ENCODE data around the gene PAPPA2.
"Not testable (repeated sequence)": the region's sequence is repeated elsewhere in the genome, so short reads cannot be mapped to it uniquely, and the experiment has no call there.

PAPPA2 gene

DNA sequence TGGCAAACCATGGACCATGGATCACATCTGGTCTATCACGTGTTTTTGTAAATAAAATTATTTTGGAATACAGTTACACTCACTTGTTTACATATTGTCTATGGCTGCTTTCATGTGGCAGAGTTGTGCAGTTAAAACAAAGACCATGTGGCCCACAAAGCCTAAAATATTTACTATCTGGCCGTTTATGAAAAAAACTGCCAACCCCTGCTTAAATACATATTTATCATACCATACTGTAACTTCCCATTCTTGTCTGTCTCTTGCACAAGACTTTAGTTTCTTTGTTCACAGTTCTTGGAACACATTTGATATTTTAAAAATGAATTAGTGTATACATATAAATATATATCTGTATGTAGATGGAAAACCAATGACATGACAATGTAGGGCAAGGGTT, 141.5 kb downstream of the PAPPA2 start:
- DNase-seq (ENCODE audit: low spot score), result no peak

DNA sequence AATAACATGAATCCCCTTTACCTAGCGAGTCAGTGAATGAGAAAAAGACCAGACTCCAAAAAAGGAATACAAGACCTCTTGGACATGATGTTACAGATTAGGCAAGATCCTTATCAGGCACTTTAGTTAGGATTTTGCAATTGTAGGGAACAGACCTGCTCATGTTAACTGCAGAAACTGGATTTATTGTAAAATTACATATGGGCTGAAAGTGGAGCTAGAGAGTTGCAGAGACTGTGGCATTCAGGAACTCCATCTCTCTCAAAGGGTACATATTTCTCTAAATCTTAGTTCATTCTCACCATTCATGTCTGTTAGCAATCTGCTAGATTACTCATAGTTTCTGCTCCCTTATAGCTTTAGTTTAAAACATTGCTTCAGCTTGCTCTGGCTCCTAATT, 142.2 kb downstream of the PAPPA2 start:
- no peak for DNase-seq (ENCODE audit: low spot score)

DNA sequence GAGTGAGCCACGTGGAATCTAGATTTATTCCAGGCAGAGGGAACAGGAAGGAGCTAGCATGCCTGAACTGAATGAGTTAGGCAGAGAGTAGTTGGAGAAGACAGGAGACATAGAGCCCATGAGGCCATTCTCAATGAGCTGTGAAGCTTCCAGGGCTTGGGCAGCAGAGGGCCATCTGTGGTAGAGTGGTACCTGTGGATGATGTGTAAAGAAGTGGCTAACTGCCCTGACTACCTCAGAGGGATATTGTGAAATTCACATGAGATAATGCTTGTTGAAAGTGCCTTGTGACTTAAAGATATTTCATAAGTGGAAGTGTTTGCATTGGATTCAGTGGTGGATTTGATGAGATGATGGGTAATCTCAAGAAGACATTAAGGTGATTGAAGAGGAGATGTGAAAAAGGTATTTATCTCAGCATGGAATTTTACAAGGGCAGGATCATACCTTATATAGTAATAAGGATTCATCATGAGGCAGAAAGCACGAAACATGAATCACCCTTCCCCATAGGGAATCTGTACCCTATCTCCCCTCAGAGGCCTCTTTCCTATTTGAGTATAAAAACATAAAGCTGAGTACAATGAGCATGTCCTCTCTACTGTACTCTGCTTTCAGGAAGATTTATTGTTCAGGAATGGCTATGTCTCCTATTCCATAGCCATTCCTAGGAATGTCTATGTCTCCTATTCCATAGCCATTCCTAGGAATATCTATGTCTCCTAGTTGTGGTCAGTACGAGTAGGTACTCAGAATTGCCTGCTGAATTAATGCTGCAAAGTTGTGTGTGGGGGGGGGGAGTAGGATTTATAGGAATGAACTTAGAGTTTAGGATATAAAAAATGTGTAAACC, 146.8 kb downstream of the PAPPA2 start:
- DNase-seq (ENCODE audit: low spot score), result no peak

DNA sequence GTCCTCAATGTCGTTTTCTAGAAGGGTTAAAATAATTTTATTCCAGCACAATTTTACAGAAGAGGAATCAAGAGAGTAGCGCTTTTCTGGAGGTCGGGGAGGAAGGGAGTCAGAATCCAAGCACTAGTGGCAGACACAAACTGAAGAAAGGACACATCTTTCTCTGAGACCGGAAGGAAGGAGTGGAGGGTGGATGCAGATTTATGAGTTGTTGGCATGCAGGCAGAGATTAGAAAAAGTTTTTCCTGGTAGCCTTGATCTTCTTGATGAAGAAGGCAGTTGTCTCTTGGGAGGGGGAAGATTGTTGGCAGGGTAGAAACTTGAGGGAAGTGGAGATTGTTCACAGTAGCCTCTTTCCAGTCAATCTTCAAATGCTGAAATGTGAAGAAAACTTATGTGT, 149.8 kb downstream of the PAPPA2 start:
- no peak for DNase-seq (ENCODE audit: low spot score)

DNA sequence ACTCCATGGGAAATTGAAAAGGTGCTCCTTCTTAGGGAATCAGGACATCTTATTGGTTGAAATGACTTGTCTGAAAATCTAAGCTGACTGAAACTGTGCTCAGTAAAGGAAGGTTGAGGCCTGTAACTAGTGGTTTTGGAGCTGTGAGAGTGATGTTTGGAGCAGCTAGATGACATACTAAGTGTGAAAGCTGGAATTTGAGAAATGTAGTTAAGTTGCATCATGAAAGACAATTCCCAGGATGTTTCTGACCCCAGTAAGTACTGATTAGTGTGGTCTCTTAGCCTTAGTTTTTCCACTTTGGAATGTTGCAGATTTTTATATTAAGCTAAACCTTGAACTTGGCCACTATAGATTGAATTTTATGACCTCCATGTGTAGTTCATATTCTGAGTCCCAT, 154.9 kb downstream of the PAPPA2 start:
- DNase-seq (ENCODE audit: low spot score), result no peak

DNA sequence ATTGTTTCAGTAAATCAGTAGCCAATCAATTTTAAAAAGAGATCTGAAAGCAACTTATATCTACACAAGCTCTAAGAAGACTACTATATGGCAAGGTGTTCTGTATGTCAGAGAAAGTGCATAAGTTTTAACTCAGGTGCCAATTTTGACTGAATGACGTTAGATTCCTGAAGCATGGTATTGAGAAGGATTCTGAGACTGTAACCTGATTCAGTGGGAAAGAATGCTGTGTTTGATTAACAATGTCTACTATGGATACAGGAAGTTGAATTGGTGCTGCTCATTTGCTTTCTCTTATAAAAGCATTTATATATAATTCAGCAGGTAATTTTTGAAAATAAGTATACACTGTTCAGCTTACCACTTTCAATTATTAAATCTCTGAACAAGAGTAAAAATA, 156.3 kb downstream of the PAPPA2 start:
- no peak for DNase-seq (ENCODE audit: low spot score)

DNA sequence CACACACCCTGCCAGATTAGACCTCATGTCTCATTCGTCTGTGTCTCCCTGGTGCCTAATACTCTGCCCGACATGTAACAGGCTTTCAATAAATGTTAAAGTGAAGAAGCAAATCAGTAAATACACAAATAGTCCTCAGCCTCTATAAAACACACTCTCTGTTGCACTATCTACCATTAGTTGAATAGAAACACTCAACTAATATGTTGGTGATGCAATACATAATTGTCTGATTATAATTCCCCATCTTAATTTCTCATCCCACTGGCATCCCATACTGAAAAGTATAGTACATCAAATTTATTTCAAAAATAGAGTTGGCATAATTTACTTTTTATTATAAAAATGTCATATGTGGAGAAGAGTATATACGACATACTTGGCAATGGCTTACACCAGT, 162.4 kb downstream of the PAPPA2 start:
- DNase-seq (ENCODE audit: low spot score), result no peak

DNA sequence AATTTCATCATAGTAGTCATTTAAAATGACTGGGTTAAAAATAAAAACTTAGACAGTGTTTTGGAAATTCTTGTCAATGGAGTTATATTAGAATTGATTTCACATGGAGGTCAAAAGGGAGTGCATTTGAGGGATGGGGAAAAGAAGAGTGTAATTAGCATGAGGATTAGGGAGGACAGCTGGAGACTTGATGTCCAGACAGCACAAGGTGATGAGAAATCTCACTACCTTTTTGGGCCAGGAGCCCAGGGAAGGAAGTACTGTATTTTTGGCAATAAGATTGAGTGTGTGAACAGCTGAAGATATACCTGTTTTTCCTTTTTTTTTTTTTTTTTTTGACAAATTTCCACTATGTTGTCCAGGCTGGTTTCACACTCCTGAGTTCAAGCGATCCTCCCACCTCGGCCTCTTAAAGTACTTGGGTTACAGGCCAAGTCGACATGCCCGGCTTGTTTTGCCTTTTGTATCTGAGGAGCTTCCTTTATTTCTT, 163.6 kb downstream of the PAPPA2 start:
- no peak for DNase-seq (ENCODE audit: low spot score)

DNA sequence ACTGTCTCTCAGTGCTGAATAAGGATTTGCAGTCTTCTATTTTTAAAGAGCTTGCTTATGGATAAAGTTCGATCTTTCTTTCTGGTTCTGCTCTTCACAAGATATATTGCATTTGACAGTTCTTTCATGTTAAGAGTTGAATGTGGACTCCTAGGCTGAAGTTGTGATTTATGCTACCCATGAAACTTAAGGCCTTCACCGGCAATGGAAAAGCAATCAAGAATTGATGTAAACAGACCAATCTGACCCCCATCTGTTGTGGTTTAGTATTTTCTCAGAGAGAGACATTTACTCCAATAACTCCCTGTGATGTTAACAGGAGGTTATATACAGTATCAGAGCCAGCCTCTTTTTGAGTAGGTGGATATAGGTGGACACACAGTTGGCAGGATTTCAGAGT, 165.8 kb downstream of the PAPPA2 start:
- no peak for DNase-seq (ENCODE audit: low spot score)

DNA sequence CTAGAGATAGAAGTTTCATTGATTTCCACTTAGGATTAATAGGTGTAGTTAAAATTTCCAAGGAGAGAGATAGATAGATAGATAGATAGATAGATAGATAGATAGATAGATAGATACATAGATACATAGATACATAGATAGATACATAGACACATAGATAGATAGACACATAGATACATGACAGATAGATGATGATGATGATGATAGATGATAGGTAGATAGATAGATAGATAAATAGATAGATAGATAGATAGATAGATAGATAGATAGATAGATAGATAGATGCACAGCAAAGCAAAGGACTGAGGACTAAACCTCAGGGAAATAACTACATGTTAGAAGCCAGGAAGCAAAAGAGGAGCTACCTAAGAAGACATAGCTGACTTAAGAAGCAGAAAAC, 171.8 kb downstream of the PAPPA2 start:
- not testable (repeated sequence) for DNase-seq (ENCODE audit: low spot score)

DNA sequence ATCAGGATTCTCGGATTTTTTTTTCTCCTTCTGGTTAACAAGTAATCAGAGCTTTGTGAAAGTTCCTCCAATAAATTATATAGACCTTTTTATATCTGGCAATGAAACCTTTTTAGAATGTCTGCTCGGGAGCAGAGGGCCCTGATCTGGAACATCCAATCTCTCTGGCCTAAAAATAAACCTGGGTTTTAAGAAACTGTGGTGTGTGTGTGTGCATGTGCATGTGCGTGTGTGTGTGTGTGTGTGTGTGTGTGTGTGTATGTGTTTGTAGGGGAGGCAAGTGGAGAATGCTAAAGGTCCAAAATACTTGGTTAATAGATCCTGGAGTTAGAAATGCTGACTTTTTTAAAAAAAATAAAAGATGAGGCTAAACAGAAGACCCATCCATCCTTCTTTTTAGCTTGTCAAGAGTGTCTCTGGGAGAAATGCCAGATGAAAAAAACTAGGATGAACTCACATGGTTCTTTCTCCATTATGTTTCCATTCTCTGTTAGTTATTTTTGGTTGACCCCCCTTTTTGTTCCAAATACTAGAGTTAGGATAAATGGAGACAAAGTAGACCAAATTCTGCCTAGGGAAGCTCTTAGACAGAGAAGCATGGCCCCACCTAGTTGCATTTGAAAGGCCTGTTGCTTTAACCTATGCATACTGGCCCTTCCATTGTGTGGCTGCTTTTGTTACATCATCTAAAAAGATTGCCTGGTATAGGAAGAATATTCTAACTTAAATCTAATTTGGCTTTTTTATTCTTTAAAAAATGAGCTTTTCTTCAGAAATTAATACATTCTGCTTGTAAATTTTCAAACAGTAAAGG, 175.9 kb downstream of the PAPPA2 start:
- DNase-seq (ENCODE audit: low spot score), result no peak

DNA sequence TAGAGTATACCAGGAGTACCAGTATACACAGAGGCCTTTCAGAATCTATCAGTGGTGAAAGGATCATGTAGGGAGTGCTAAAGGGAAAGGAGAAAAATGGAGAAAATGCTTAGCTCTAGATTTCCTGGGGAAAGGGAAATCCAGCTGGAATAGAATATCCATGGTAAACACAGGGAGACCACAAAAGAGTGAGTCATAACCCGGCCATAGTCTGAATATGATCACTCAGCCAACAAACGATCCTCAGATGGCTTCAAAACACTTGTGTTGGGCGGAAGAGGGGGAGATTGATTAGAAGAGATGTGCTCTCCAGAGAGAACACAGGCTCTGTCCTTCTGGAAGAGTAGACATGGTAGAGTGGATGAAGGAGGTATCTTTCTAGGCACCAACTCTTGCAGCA, 180.6 kb downstream of the PAPPA2 start:
- no peak for DNase-seq (ENCODE audit: low spot score)

DNA sequence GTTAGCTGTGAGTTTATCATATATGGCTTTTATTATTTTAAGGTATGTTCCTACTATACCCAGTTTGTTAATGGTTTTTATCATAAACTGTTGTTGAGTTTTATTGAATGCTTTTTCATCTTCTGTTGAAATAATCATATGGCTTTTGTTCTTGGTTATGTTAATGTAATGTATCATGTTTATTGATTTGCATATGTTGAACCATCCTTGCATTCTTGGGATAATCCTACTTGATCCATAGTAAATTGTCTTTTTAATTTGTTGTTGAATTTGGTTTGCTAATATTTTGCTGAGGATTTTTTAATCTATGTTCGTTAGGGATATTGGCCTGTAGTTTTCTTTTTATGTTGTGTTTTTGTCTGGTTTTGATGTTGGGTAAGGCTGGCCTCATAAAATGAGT, 185.6 kb downstream of the PAPPA2 start:
- no peak for DNase-seq (ENCODE audit: low spot score)

DNA sequence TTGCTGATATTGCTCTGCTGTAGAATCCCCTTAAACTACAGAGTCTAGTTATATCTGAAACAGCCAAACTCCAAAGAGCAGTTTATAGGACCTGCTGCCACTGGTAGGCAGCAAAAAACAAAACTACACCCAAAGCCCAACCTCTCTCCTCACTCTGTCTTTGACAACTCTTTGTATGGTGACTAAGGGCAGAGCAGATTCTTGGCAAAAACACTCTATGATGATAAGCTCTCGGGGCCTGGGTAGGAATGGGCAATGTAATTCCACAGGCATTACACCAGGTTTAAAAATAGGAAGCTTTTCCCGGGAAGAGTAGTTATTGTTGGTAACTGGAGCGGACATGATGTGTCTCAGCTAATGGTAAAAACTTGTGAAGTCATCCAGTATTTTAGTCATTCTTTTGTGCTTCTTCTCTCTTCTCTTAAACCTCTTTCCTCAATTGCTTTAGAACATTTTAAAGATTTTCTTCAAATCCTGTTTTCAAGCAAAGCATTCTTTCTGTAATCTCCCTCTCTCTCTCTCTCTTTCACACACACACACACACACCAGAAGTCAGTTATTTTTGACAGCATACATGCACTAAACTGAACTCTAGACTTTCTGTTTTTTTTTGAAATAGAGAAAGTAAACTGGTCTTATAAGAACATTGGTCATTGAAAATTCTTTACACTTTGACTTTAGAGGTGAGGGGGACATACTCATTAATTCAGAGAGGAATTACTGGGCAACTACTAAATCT, 193.5 kb downstream of the PAPPA2 start:
- no peak for DNase-seq (ENCODE audit: low spot score)

DNA sequence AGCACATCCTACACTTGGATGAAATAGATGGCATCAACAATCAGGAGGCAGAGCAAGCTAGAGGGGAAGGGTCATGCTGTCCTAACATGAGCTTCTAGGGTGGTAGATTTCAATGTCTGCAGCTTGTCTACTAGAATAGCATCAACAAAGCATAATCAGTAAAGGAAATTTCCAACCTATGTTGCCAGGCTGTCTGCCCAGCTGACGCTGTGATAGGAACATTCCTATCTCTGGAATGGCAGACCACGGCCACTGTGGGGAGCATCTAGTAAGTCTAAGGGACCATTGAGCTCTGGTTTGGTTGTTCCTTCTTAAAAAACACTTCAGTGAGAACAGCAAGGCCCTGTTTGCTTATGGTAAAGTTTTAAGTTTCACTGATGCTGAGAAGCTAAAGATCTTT, 206.8 kb downstream of the PAPPA2 start:
- DNase-seq (ENCODE audit: low spot score), result no peak

DNA sequence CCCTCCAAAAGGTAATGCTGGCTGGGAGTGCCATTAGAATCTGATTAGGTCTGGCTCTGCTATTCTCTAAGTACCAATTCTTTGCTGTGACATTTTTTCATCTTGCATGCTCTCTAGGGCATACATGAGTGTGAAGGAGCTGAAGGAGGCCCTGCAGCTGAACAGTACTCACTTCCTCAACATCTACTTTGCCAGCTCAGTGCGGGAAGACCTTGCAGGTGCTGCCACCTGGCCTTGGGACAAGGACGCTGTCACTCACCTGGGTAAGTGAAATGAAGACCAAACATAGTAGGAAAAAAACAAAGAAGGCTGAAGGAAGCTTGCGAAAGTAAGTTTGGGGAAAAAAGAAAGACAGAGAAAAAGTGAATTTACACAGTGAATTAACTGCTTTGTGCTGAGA, 207.9 kb downstream of the PAPPA2 start:
- DNase-seq (ENCODE audit: low spot score), result no peak

DNA sequence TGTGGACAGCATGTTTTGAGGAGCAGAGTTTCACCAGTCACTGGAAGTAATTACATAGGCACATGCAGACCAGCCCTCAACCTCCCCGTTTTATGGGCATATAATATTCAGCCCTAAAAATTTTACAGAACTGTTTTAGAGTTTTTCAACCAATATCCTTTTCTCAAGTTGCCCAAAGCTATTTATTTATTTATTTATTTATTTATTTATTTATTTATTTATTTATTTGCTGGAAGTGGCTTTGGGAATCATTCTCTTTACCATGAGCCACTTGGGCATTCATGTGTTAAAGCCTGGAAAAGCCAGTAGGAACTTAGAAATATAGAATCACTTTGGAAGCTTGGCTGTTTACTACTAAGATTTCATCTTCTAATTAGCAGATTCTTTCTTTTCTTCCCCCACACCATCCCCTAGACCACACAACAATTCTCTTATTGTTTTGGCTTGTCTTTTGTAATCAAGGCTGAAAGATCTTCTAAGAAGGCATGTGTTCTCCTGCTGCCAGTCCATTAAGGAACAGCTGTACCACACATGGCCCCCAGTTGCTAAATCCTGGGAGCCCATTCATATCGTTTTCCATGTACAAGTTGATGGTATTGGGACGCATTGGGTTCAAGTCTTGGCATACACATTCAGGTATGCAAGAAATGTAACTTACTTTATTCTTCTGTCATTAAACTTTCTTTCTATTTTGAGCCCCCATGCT, 220.0 kb downstream of the PAPPA2 start:
- DNase-seq (ENCODE audit: low spot score), result no peak

DNA sequence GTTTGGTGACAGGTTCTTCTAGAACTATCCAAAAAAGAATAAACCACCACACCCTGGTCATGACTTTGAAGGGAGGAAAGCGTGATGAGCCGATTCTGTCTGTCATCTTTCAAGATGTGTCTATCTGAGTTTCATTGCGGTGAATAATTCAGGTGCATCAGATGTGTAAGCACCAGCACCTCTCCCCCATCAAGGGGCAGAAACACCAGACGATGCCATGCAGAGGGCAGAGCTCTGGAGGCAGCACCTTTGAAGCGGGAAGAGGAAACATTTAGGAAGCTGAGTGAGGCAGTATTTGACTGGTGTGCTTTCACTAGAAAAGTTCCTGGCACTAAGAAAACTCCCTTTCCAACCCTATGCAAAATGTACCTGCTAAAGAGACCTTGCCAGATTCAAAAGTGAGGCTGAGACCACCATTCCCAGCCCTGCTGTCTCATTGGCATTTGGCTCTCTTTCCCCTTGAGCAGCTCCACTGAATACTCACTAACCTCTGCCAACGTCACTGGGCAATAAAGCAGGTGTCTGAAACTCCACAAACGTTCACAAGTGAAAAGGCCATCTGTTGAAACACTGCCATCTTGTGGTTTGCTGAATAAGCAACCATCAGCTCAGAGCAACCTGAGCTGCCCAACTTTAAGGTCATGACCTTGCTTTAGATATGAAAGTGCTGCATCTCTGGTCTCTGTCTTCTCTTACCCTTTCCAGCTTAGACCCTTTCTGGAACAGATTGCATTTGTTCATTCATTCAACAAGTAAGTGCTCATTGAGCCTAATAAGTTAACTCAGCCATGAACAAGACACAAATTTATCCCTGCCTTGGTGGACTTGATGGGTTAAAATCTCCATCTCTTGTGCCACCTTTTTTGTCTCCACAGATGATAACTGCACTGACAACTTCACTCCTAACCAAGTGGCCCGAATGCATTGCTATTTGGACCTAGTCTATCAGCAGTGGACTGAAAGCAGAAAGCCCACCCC, 228.6 kb downstream of the PAPPA2 start:
- DNase-seq (ENCODE audit: low spot score), result peak; percentile 5

DNA sequence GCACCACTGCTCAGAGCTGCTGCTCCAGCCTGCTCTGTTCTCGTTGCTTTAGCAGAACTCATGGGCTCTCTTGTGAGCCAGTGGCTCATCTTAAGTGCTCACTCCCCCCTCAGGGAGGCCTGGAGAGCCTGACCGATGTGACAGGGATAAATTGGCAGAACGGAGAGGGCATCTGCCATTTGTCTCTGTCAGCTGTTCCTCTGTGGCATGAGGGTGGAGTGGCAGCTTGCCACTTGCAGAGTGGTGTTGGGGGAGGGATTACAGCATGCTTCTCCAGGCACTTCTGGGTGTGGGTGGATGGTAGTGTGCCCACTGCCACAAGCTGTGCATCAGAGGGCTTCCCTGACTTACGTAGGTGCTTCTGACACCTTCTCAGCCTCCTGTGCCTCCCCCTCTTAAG, 229.5 kb downstream of the PAPPA2 start:
- no peak for DNase-seq (ENCODE audit: low spot score)

DNA sequence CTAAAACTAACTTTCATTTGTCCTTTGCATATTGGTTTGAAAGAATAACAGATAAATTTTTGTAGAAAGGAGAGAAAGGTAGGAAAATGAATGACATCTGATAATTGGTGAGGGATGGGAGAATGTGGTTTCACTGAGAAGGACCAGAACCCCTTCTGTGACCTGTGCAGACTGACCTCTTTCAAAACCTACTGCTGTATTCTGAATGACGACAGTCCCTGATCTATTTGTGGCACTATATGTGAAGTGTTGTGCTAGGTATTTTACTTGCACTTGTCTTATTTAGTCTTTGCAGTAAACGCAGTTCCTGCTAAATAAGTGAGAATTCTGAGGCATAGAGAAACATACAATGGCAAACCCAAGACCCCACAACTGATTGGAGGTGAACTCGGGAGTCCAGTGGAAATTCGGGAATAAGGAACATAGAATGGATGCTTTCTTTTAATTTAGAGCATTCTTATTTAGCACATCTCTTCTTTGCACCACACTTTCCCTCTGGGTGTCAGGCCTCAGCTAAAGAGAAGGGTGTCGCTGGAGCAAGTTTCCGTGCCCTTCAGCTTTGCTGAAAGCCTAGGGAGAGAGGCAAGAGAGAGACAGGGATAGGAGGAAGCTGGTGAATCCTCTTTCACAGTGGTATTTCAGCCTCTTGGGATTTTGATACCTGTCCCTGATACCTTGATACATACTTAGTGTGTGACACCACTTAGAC, 230.2 kb downstream of the PAPPA2 start:
- no peak for DNase-seq (ENCODE audit: low spot score)

All from hematopoietic multipotent progenitor cell treated with erythropoietin and hydrocortisone succinate and interleukin-3 and kit ligand, for 15 days (in vitro differentiated cells).